SU-DHL-6 (cell line): ENCODE measurements around the gene TMCC1.

Experiments
- H2AFZ ChIP-seq: fragments of 200-600 bp; sonication (generic); 2 replicates; pipeline ENCODE4 v1.6.1; 2014; ENCODE audit warnings: low read depth, mild to moderate bottlenecking, moderate library complexity, mixed read lengths, antibody characterized with exemption, low read length; ENCODE audit not compliant: severe bottlenecking
- H3F3A ChIP-seq: fragments of 200-600 bp; shearing (Covaris generic); 2 replicates; pipeline ENCODE4 v1.6.0; 2016; ENCODE audit warnings: antibody characterized with exemption, mild to moderate bottlenecking; ENCODE audit not compliant: insufficient read depth
- H3K27ac ChIP-seq: fragments of 200-600 bp; sonication (generic); 2 replicates; pipeline ENCODE4 v1.5.1; 2016; ENCODE audit warnings: low read depth, mild to moderate bottlenecking, low read length, moderate library complexity, mixed read lengths
- H3K27me3 ChIP-seq: fragments of 200-600 bp; sonication (generic), shearing (Covaris generic); 2 replicates; pipeline ENCODE4 v1.6.0; 2014; ENCODE audit warnings: mild to moderate bottlenecking, low read length
- H3K36me3 ChIP-seq: fragments of 200-600 bp; sonication (generic); 2 replicates; pipeline ENCODE4 v1.6.1; 2014; ENCODE audit warnings: mild to moderate bottlenecking, low read length, mixed read lengths
- H3K4me2 ChIP-seq: fragments of 300-600, 200-600 bp; shearing (Covaris generic), sonication (generic); 2 replicates; pipeline ENCODE4 v1.6.0; 2014; ENCODE audit warnings: low read length, low read depth, mild to moderate bottlenecking; ENCODE audit not compliant: poor library complexity, severe bottlenecking
- H3K4me3 ChIP-seq: fragments of 200-600 bp; sonication (generic); 2 replicates; pipeline ENCODE4 v1.5.1; 2014; ENCODE audit warnings: antibody characterized with exemption, low read length, mild to moderate bottlenecking, mixed read lengths; ENCODE audit not compliant: insufficient read depth, poor library complexity, severe bottlenecking
- H3K79me2 ChIP-seq: fragments of 200-600 bp; sonication (generic); 2 replicates; pipeline ENCODE4 v1.6.1; 2014; ENCODE audit warnings: mild to moderate bottlenecking, low read length, moderate library complexity; ENCODE audit not compliant: insufficient read depth
- H3K9ac ChIP-seq: fragments of 200-600 bp; sonication (generic); 2 replicates; pipeline ENCODE4 v1.7.0; 2014; ENCODE audit warnings: mild to moderate bottlenecking, low read length
- H3K9me2 ChIP-seq: fragments of 200-600 bp; sonication (generic); replicated peaks from 2 replicates; pipeline ENCODE4 v1.6.1; 2014; ENCODE audit warnings: low read length; ENCODE audit not compliant: insufficient read depth
- H3K9me3 ChIP-seq: fragments of 200-600 bp; sonication (generic); 2 replicates; pipeline ENCODE4 v1.6.1; 2014; ENCODE audit warnings: low read length, mixed read lengths; ENCODE audit not compliant: insufficient read depth
- H4K20me1 ChIP-seq: fragments of 200-600 bp; sonication (generic); 2 replicates; pipeline ENCODE4 v1.6.1; 2014; ENCODE audit warnings: low read depth, mild to moderate bottlenecking, antibody characterized with exemption, low read length, moderate library complexity, mixed read lengths
- CTCF ChIP-seq: fragments of 200-600 bp; sonication (generic); IDR thresholded peaks from one replicate; pipeline ENCODE4 v1.5.1; 2017; ENCODE audit warnings: antibody characterized with exemption, mild to moderate bottlenecking, low read length, moderate library complexity; ENCODE audit not compliant: insufficient read depth, poor library complexity, severe bottlenecking
- EZH2phosphoT487 ChIP-seq: fragments of 200-600 bp; sonication (generic), shearing (Covaris generic); conservative IDR thresholded peaks from 2 replicates; pipeline ENCODE4 v1.6.1; 2018; ENCODE audit warnings: mild to moderate bottlenecking, antibody characterized with exemption, low read length, moderate library complexity, mixed read lengths

The TMCC1 gene

GRCh38 chr3:129617381-129618185 is 275.9 kb downstream of the TMCC1 start:
- H3K27me3 ChIP-seq: no peaks in the 10 kb centered on the region
- TF ChIP-seq EZH2phosphoT487 (no peak), CTCF (no peak)
- no peaks in the 10 kb centered on the region for H3K9me2 ChIP-seq
- H4K20me1 ChIP-seq: no peaks in the 10 kb centered on the region
- no peak overlapping the region for H2AFZ ChIP-seq
- H3K4me2 ChIP-seq: no peak overlapping the region
- H3K9ac ChIP-seq: no peak overlapping the region
- H3K9me3 ChIP-seq: no peaks in the 10 kb centered on the region
- H3K36me3 ChIP-seq: no peaks in the 10 kb centered on the region
- H3K4me3 ChIP-seq: no peak overlapping the region
- H3K27ac ChIP-seq: no peak overlapping the region
- H3K79me2 ChIP-seq: no peaks in the 10 kb centered on the region
- H3F3A ChIP-seq: no peaks in the 10 kb centered on the region

GRCh38 chr3:129616713-129617112 is 276.8 kb downstream of the TMCC1 start:
- no peak overlapping the region for H3K27ac ChIP-seq
- no peaks in the 10 kb centered on the region for H3K79me2 ChIP-seq
- TF ChIP-seq EZH2phosphoT487: no peak
- no peak for TF ChIP-seq CTCF
- H3K9me3 ChIP-seq: no peaks in the 10 kb centered on the region
- no peaks in the 10 kb centered on the region for H3K36me3 ChIP-seq
- H3K9ac ChIP-seq: no peak overlapping the region
- no peak overlapping the region for H2AFZ ChIP-seq
- no peaks in the 10 kb centered on the region for H3K27me3 ChIP-seq
- no peaks in the 10 kb centered on the region for H3K9me2 ChIP-seq
- no peaks in the 10 kb centered on the region for H4K20me1 ChIP-seq
- no peak overlapping the region for H3K4me2 ChIP-seq
- no peaks in the 10 kb centered on the region for H3F3A ChIP-seq
- H3K4me3 ChIP-seq: no peak overlapping the region

- Histone ChIP-seq H3K9ac (no peak overlapping the region), H3K9me3 (no peaks in the 10 kb centered on the region), H3K79me2 (no peaks in the 10 kb centered on the region), H2AFZ (no peak overlapping the region), H3K4me3 (no peak overlapping the region), H4K20me1 (no peaks in the 10 kb centered on the region), H3K36me3 (no peaks in the 10 kb centered on the region), H3F3A (no peaks in the 10 kb centered on the region), H3K27ac (no peak overlapping the region), H3K4me2 (no peak overlapping the region), H3K9me2 (no peaks in the 10 kb centered on the region), H3K27me3 (no peaks in the 10 kb centered on the region)
- TF ChIP-seq EZH2phosphoT487 (no peak), CTCF (no peak)
These were observed 277.2 kb downstream of the TMCC1 start for GRCh38 chr3:129616291-129616690.
